Activated CD4-positive, alpha-beta T cell treated with anti-CD3 and anti-CD28 coated beads for 36 hours (primary cell): ENCODE results near the gene LPA. TPM values are rescaled to one million over a fixed set of nuclear protein-coding genes. Genes with fewer than 3 reads are reported as not detected.
"Not testable (repeated sequence)": the region's sequence is repeated elsewhere in the genome, so short reads cannot be mapped to it uniquely, and the experiment has no call there.

Experiments
- ATAC-seq: fragments of 200-7000 bp; cut with Tn5 transposase; one replicate; pipeline ENCODE4 v1.10.0; 2021; ENCODE audit warnings: mild to moderate bottlenecking, moderate library complexity
- CTCF ChIA-PET: fragments of 350-600 bp; sonication (Branson Sonifier 250); formaldehyde crosslinking; loops from one replicate; lab custom pipeline; 2021; ENCODE audit warnings: antibody characterized with exemption; lab: Charles Lee
- POLR2A ChIA-PET: fragments of 350-600 bp; sonication (Branson Sonifier 250); formaldehyde crosslinking; loops from one replicate; lab custom pipeline; 2021; ENCODE audit warnings: antibody characterized with exemption, inconsistent platforms; lab: Charles Lee
- DNase-seq: peaks from one replicate; pipeline ENCODE4 v3.0.0-alpha.2; 2020
- H3K27ac Mint-ChIP-seq: one replicate; pipeline ENCODE4 v1.8.0; 2021; ENCODE audit warnings: mixed read lengths
- H3K27me3 Mint-ChIP-seq: one replicate; pipeline ENCODE4 v1.8.0; 2021; ENCODE audit warnings: mixed read lengths
- H3K36me3 Mint-ChIP-seq: one replicate; pipeline ENCODE4 v1.8.0; 2021; ENCODE audit warnings: low read depth, mixed read lengths
- H3K4me1 Mint-ChIP-seq: one replicate; pipeline ENCODE4 v1.8.0; 2021; ENCODE audit warnings: mixed read lengths
- H3K4me3 Mint-ChIP-seq: one replicate; pipeline ENCODE4 v1.8.0; 2021; ENCODE audit warnings: mild to moderate bottlenecking, moderate library complexity, mixed read lengths
- H3K9me3 Mint-ChIP-seq: one replicate; pipeline ENCODE4 v1.8.0; 2021; ENCODE audit warnings: low read depth, mixed read lengths
- intact Hi-C, 2 experiments: fragments of 100-400 bp; cut with DNase I in 1 of 2; cut with micrococcal nuclease in 1 of 2; formaldehyde crosslinking; loops; one replicate each; pipeline versions ENCODE4 v1.14.2 to v1.15.1; 2022 to 2024; cut with DNase I, micrococcal nuclease
- total RNA-seq, 2 experiments: library from RNA; stranded (reverse); gene quantifications; one replicate each; pipeline ENCODE4 v1.2.3, GENCODE V29; 2021

LPA gene
- total RNA-seq, result not detected

- CTCF ChIA-PET, result interaction anchor here (0.9 kb wide), 1 partner anchor 14 kb away, joined by 5 read pairs; no protein-coding TSS in a partner anchor
- H3K36me3 Mint-ChIP-seq, POLR2A ChIA-PET, H3K9me3 Mint-ChIP-seq, H3K4me1 Mint-ChIP-seq, ATAC-seq, H3K4me3 Mint-ChIP-seq, DNase-seq, intact Hi-C loops, H3K27ac Mint-ChIP-seq, H3K27me3 Mint-ChIP-seq: not testable (repeated sequence)
Observed at GRCh38 chr6:160664198-160664597, at the start of gene LPA. Gene LPA (minus strand): TSS chr6:160664275. CDS start chr6:160664214, 61 bp downstream.

GRCh38 chr6:160708993-160709392 is 44.9 kb upstream of the LPA start:
- H3K4me3 Mint-ChIP-seq, H3K4me1 Mint-ChIP-seq, H3K36me3 Mint-ChIP-seq, POLR2A ChIA-PET, H3K27ac Mint-ChIP-seq, DNase-seq, H3K27me3 Mint-ChIP-seq, H3K9me3 Mint-ChIP-seq, CTCF ChIA-PET, intact Hi-C loops, ATAC-seq: not testable (repeated sequence)

GRCh38 chr6:160704688-160705087 is 40.6 kb upstream of the LPA start:
- DNase-seq, H3K36me3 Mint-ChIP-seq, ATAC-seq, POLR2A ChIA-PET, H3K27ac Mint-ChIP-seq, intact Hi-C loops, H3K27me3 Mint-ChIP-seq, H3K4me1 Mint-ChIP-seq, H3K4me3 Mint-ChIP-seq, H3K9me3 Mint-ChIP-seq: not testable (repeated sequence)
- CTCF ChIA-PET, result interaction anchor here (0.5 kb wide), 1 partner anchor 16 kb away, joined by 4 read pairs; no protein-coding TSS in a partner anchor

GRCh38 chr6:160701918-160702680 is 38.0 kb upstream of the LPA start, which contains the start of gene PLG:
Gene PLG (plus strand): TSS chr6:160702244. CDS start chr6:160702305, 61 bp downstream.
- DNase-seq, H3K36me3 Mint-ChIP-seq, CTCF ChIA-PET, H3K27me3 Mint-ChIP-seq, H3K27ac Mint-ChIP-seq, H3K4me3 Mint-ChIP-seq, intact Hi-C loops, ATAC-seq, H3K4me1 Mint-ChIP-seq, POLR2A ChIA-PET, H3K9me3 Mint-ChIP-seq: not testable (repeated sequence)

GRCh38 chr6:160697826-160698225 is 33.8 kb upstream of the LPA start:
- no peak for ATAC-seq
- no peaks in the 10 kb centered on the region for H3K9me3 Mint-ChIP-seq
- no peak overlapping the region for H3K27ac Mint-ChIP-seq
- ChIA-PET CTCF (no interaction called here), POLR2A (no interaction called here)
- peaks cover 13% of the 10 kb centered on the region for H3K27me3 Mint-ChIP-seq
- no peak overlapping the region for H3K4me3 Mint-ChIP-seq
- DNase-seq, result no peak
- no peaks in the 10 kb centered on the region for H3K36me3 Mint-ChIP-seq
- intact Hi-C loops, result no loop called here
- no peaks in the 10 kb centered on the region for H3K4me1 Mint-ChIP-seq

- POLR2A ChIA-PET, H3K36me3 Mint-ChIP-seq, H3K27ac Mint-ChIP-seq, ATAC-seq, H3K4me3 Mint-ChIP-seq, CTCF ChIA-PET, DNase-seq, H3K4me1 Mint-ChIP-seq, H3K9me3 Mint-ChIP-seq, intact Hi-C loops: not testable (repeated sequence)
- peaks cover 13% of the 10 kb centered on the region for H3K27me3 Mint-ChIP-seq
Observed at GRCh38 chr6:160696884-160697283, 32.8 kb upstream of the LPA start.

GRCh38 chr6:160695622-160696021 is 31.5 kb upstream of the LPA start:
- peaks cover 11% of the 10 kb centered on the region for H3K27me3 Mint-ChIP-seq
- intact Hi-C loops, POLR2A ChIA-PET, H3K9me3 Mint-ChIP-seq, H3K27ac Mint-ChIP-seq, H3K4me1 Mint-ChIP-seq, H3K36me3 Mint-ChIP-seq, CTCF ChIA-PET, ATAC-seq, H3K4me3 Mint-ChIP-seq, DNase-seq: not testable (repeated sequence)

- H3K9me3 Mint-ChIP-seq, intact Hi-C loops, H3K4me3 Mint-ChIP-seq, ATAC-seq, DNase-seq, CTCF ChIA-PET, H3K27ac Mint-ChIP-seq, H3K4me1 Mint-ChIP-seq, H3K36me3 Mint-ChIP-seq, POLR2A ChIA-PET: not testable (repeated sequence)
- peaks cover 11% of the 10 kb centered on the region for H3K27me3 Mint-ChIP-seq
Observed at GRCh38 chr6:160695025-160695424, 30.9 kb upstream of the LPA start.

- Mint-ChIP-seq H3K4me1 (no peaks in the 10 kb centered on the region), H3K4me3 (no peak overlapping the region), H3K27ac (no peak overlapping the region), H3K9me3 (no peaks in the 10 kb centered on the region), H3K27me3 (peaks cover 7% of the 10 kb centered on the region), H3K36me3 (no peaks in the 10 kb centered on the region)
- ChIA-PET CTCF (interaction anchor here (0.8 kb wide), 1 partner anchor 146 kb away, joined by 3 read pairs; no protein-coding TSS in a partner anchor), POLR2A (no interaction called here)
- intact Hi-C loops, result no loop called here
- DNase-seq (no peak), ATAC-seq (no peak)
Observed at GRCh38 chr6:160692369-160692959, 28.4 kb upstream of the LPA start.

GRCh38 chr6:160691617-160692016 is 27.5 kb upstream of the LPA start:
- Mint-ChIP-seq H3K36me3 (no peaks in the 10 kb centered on the region), H3K27ac (no peak overlapping the region), H3K27me3 (peaks cover 7% of the 10 kb centered on the region), H3K4me1 (no peaks in the 10 kb centered on the region), H3K9me3 (no peaks in the 10 kb centered on the region), H3K4me3 (no peak overlapping the region)
- ATAC-seq, result no peak
- CTCF ChIA-PET, result no interaction called here
- POLR2A ChIA-PET, result no interaction called here
- intact Hi-C loops, result no loop called here
- DNase-seq, result no peak

GRCh38 chr6:160690458-160690857 is 26.4 kb upstream of the LPA start:
- ATAC-seq (no peak), DNase-seq (no peak)
- CTCF ChIA-PET, result no interaction called here
- H3K27ac Mint-ChIP-seq, result no peak overlapping the region
- no peaks in the 10 kb centered on the region for H3K4me1 Mint-ChIP-seq
- no peaks in the 10 kb centered on the region for H3K36me3 Mint-ChIP-seq
- no peaks in the 10 kb centered on the region for H3K9me3 Mint-ChIP-seq
- intact Hi-C loops, result no loop called here
- peaks cover 5% of the 10 kb centered on the region for H3K27me3 Mint-ChIP-seq
- no peak overlapping the region for H3K4me3 Mint-ChIP-seq
- POLR2A ChIA-PET, result no interaction called here
